Endodermal cell (in vitro differentiated cells): ENCODE data around the gene CREG2. TPM values are rescaled to one million over a fixed set of nuclear protein-coding genes. Genes with fewer than 3 reads are reported as not detected.

Experiments
- DNase-seq: peaks from one replicate; pipeline ENCODE4 v3.0.0-alpha.2; 2017
- H3K27ac ChIP-seq: 2 replicates; pipeline ENCODE4 v1.5.1; 2013; ENCODE audit warnings: mild to moderate bottlenecking, low read depth, low read length, moderate library complexity
- H3K27me3 ChIP-seq: 2 replicates; pipeline ENCODE4 v1.6.1; 2013; ENCODE audit warnings: mild to moderate bottlenecking, low read length, moderate library complexity; ENCODE audit not compliant: insufficient read depth, control insufficient read depth, poor library complexity, severe bottlenecking
- H3K36me3 ChIP-seq: 2 replicates; pipeline ENCODE4 v1.7.0; 2013; ENCODE audit warnings: mild to moderate bottlenecking, low read length, moderate library complexity; ENCODE audit not compliant: control insufficient read depth, insufficient read depth
- H3K4me1 ChIP-seq: one replicate; pipeline ENCODE4 v1.7.0; 2013; ENCODE audit warnings: low read length; ENCODE audit not compliant: control insufficient read depth, insufficient read depth
- H3K4me3 ChIP-seq: 2 replicates; pipeline ENCODE4 v1.5.1; 2013; ENCODE audit warnings: mild to moderate bottlenecking, low read length, moderate library complexity
- H3K9ac ChIP-seq: 2 replicates; pipeline ENCODE4 v1.6.1; 2013; ENCODE audit warnings: mild to moderate bottlenecking, low read length, moderate library complexity; ENCODE audit not compliant: poor library complexity, severe bottlenecking; ENCODE audit errors: extremely low read depth
- H3K9me3 ChIP-seq: 2 replicates; pipeline ENCODE4 v1.6.1; 2013; ENCODE audit warnings: mild to moderate bottlenecking, low read length, moderate library complexity; ENCODE audit not compliant: control insufficient read depth
- H3K27ac Mint-ChIP-seq: 2 replicates; pipeline ENCODE4 v1.8.0; 2020; ENCODE audit warnings: mixed read lengths
- H3K27me3 Mint-ChIP-seq: 2 replicates; pipeline ENCODE4 v1.8.0; 2021; ENCODE audit warnings: mild to moderate bottlenecking, mixed read lengths; ENCODE audit not compliant: insufficient read depth
- H3K36me3 Mint-ChIP-seq: 2 replicates; pipeline ENCODE4 v1.8.0; 2020; ENCODE audit warnings: low read depth, mixed read lengths
- H3K4me1 Mint-ChIP-seq: 2 replicates; pipeline ENCODE4 v1.8.0; 2020; ENCODE audit warnings: mixed read lengths
- H3K4me3 Mint-ChIP-seq: 2 replicates; pipeline ENCODE4 v1.8.0; 2020; ENCODE audit warnings: mild to moderate bottlenecking, moderate library complexity, mixed read lengths
- H3K9me3 Mint-ChIP-seq: 2 replicates; pipeline ENCODE4 v1.8.0; 2020; ENCODE audit warnings: mild to moderate bottlenecking, mixed read lengths
- WGBS, 2 experiments: methylation state at CpG; one replicate each; pipeline versions ENCODE4 v1.1.5 to v1.1.7; 2013; ENCODE audit warnings: missing lambda C conversion rate in 2 of 2, mixed read lengths in 1 of 2; ENCODE audit not compliant: insufficient coverage in 1 of 2, insufficient read length in 1 of 2; 5-methylcytosine and 5-hydroxymethylcytosine counted together
- total RNA-seq, 2 donors: library from RNA; stranded (reverse); fragmentation: NEBNext Ultra II Directional in 1 of 2; extraction: Animal tissue kit (Norgen Biotek cat#: 25700) in 1 of 2; gene quantifications; 2 replicates in 1 of 2; 3 replicates in 1 of 2; pipeline ENCODE4 v1.2.1, GENCODE V29; 2021
- TF ChIP-seq, protein P1 (sequence below): fragments of 200-600 bp; sonication (generic); conservative IDR thresholded peaks from 2 replicates; pipeline ENCODE4 v1.5.0; 2021; ENCODE audit warnings: antibody characterized with exemption, mild to moderate bottlenecking

The CREG2 gene
- total RNA-seq, 2 donors from 2014 or later = 0.13 TPM; not detected in 1

DNA sequence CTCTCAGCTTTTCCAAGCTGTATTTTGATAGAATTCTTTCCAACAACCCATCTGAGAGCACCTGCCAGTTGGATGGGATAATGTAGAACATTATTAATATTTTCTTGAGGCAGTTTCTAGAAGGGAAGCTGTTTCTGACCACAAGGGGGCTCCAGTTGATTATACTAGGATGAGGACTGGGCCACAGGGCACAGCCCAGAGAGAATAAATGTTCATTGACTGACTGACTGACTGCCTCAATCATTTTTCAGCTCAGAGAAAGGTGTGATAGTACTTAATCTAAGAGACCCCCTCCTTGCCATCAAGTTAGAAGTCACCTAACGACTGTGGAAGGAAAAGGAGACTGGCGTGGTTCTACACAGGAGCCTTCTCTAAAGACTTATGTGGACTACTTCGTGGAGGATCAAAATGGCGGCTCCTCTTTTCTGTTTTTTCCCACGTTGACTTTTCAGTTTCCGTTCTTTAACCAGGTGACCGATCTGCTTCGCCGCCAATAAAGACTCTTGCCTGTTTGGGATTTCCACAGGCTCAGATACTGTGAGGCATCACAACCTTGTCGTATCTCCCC lies 31.9 kb upstream of the CREG2 start:
- H3K9me3 Mint-ChIP-seq = no peaks in the 10 kb centered on the region
- no peaks in the 10 kb centered on the region for H3K9me3 ChIP-seq
- TF ChIP-seq, protein P1, sequence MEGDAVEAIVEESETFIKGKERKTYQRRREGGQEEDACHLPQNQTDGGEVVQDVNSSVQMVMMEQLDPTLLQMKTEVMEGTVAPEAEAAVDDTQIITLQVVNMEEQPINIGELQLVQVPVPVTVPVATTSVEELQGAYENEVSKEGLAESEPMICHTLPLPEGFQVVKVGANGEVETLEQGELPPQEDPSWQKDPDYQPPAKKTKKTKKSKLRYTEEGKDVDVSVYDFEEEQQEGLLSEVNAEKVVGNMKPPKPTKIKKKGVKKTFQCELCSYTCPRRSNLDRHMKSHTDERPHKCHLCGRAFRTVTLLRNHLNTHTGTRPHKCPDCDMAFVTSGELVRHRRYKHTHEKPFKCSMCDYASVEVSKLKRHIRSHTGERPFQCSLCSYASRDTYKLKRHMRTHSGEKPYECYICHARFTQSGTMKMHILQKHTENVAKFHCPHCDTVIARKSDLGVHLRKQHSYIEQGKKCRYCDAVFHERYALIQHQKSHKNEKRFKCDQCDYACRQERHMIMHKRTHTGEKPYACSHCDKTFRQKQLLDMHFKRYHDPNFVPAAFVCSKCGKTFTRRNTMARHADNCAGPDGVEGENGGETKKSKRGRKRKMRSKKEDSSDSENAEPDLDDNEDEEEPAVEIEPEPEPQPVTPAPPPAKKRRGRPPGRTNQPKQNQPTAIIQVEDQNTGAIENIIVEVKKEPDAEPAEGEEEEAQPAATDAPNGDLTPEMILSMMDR = peak; percentile 85
- H3K27ac Mint-ChIP-seq = no peak overlapping the region
- DNase-seq = peak; percentile 74
- no peaks in the 10 kb centered on the region for H3K36me3 Mint-ChIP-seq
- H3K27me3 ChIP-seq = no peaks in the 10 kb centered on the region
- no peaks in the 10 kb centered on the region for H3K4me1 Mint-ChIP-seq
- H3K9ac ChIP-seq = no peak overlapping the region
- H3K36me3 ChIP-seq = no peaks in the 10 kb centered on the region
- no peaks in the 10 kb centered on the region for H3K4me1 ChIP-seq
- H3K4me3 Mint-ChIP-seq = no peak overlapping the region
- WGBS, 2 experiments = 89 to 90% methylated on average over 10 of the region's 10 CpGs
- no peak overlapping the region for H3K4me3 ChIP-seq
- peaks cover 10% of the 10 kb centered on the region for H3K27me3 Mint-ChIP-seq
- H3K27ac ChIP-seq = no peak overlapping the region

DNA sequence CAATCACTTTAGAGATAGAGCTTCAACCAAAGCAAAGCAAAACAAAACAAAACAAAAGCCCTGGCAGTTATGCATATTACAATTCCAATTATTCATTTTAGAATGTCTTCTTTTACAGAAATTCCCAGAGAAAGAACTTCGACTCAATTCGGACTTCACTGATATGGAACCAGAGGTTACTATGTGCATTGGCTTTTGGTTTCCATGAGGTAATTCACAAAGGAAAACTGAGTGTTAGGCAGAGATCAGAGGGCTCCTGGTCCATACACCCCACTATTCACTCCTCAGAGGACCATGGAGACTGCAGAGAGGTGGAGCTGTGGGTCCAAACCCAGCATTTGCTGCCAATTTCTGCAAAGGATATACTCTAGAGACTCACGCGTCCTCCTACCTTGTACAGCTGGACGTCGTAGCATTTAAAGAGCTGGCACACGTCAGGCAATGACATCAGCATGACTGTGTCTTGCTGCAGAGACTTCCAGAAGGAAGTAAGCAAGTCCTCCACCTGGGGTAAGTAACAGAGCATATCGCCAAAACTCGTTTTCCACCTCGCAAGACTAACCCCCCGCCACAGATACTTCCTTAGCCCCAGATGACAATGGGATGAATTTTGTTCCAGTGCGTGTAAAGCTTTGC lies 31.3 kb upstream of the CREG2 start:
- peaks cover 4% of the 10 kb centered on the region for H3K27me3 Mint-ChIP-seq
- DNase-seq = no peak
- 81 to 89% methylated on average over 11 to 12 of the region's 12 CpGs for WGBS, 2 experiments

DNA sequence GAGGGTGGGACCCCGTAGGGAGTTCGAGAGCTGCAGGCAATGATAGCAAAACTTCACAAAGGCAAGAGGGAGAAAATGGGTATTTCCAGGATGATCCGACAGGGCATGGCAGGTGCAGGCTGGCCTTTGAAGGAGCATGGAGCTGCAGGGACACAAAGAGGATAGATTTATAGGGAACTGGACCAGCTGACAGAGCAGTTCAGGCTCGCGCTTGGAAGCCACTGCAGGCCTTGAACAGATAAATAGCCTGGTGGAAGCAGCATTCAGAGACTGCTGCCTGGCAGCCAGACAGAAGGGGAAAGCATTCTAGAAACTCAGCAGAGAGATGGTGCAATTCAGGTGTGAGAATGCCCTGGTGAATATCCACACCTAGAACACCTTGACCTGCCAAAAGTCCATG lies 29.3 kb upstream of the CREG2 start:
- Mint-ChIP-seq H3K36me3 (no peaks in the 10 kb centered on the region), H3K9me3 (no peaks in the 10 kb centered on the region), H3K4me1 (no peaks in the 10 kb centered on the region), H3K27me3 (peaks cover 6% of the 10 kb centered on the region), H3K4me3 (no peak overlapping the region), H3K27ac (no peak overlapping the region)
- TF ChIP-seq, protein P1 = no peak
- no peaks in the 10 kb centered on the region for H3K4me1 ChIP-seq
- no peak for DNase-seq
- 91 to 95% methylated on average over 5 of the region's 5 CpGs for WGBS, 2 experiments
- H3K4me3 ChIP-seq = no peak overlapping the region
- H3K27me3 ChIP-seq = no peaks in the 10 kb centered on the region
- H3K9me3 ChIP-seq = no peaks in the 10 kb centered on the region
- H3K9ac ChIP-seq = no peak overlapping the region
- no peaks in the 10 kb centered on the region for H3K36me3 ChIP-seq
- H3K27ac ChIP-seq = no peak overlapping the region

More for the DNA sequence above, 31.3 kb upstream of the CREG2 start:
- no peaks in the 10 kb centered on the region for H3K27me3 ChIP-seq
- H3K4me3 Mint-ChIP-seq = no peak overlapping the region
- no peaks in the 10 kb centered on the region for H3K36me3 Mint-ChIP-seq
- no peaks in the 10 kb centered on the region for H3K9me3 ChIP-seq
- H3K4me3 ChIP-seq = no peak overlapping the region
- TF ChIP-seq, protein P1 = no peak
- no peaks in the 10 kb centered on the region for H3K36me3 ChIP-seq
- H3K27ac ChIP-seq = no peak overlapping the region
- no peaks in the 10 kb centered on the region for H3K4me1 ChIP-seq
- H3K9ac ChIP-seq = no peak overlapping the region
- H3K27ac Mint-ChIP-seq = no peak overlapping the region
- no peaks in the 10 kb centered on the region for H3K4me1 Mint-ChIP-seq
- H3K9me3 Mint-ChIP-seq = no peaks in the 10 kb centered on the region
